Measurements from ENCODE around the gene PRRC2A.

Gene PRRC2A

GRCh38 chr6:31620586-31621319 is at the start of gene PRRC2A:
TSS of gene PRRC2A (plus strand) at chr6:31620715. CDS start at chr6:31622790, 2,075 bp downstream.
- peak in 2 of 3 donors; percentile 91 to 93 for DNase-seq (ENCODE audit: low read depth in 3 of 3, low spot score in 1 of 3)

GRCh38 chr6:31572041-31572911 is 48.2 kb upstream of the PRRC2A start, which contains the start of gene LTA:
TSS of gene LTA (plus strand) at chr6:31572289. CDS start at chr6:31572743, 454 bp downstream.
- peak in 1 of 3 donors; percentile 65 for DNase-seq (ENCODE audit: low read depth in 3 of 3, low spot score in 1 of 3)

DNA sequence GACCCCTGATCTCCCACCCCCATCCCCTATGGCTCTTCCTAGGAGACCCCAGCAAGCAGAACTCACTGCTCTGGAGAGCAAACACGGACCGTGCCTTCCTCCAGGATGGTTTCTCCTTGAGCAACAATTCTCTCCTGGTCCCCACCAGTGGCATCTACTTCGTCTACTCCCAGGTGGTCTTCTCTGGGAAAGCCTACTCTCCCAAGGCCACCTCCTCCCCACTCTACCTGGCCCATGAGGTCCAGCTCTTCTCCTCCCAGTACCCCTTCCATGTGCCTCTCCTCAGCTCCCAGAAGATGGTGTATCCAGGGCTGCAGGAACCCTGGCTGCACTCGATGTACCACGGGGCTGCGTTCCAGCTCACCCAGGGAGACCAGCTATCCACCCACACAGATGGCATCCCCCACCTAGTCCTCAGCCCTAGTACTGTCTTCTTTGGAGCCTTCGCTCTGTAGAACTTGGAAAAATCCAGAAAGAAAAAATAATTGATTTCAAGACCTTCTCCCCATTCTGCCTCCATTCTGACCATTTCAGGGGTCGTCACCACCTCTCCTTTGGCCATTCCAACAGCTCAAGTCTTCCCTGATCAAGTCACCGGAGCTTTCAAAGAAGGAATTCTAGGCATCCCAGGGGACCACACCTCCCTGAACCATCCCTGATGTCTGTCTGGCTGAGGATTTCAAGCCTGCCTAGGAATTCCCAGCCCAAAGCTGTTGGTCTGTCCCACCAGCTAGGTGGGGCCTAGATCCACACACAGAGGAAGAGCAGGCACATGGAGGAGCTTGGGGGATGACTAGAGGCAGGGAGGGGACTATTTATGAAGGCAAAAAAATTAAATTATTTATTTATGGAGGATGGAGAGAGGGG is 47.0 kb upstream of the PRRC2A start:
- no peak for DNase-seq (ENCODE audit: low read depth in 3 of 3, low spot score in 1 of 3)

GRCh38 chr6:31574106-31575061 is 46.1 kb upstream of the PRRC2A start:
- no peak for DNase-seq (ENCODE audit: low read depth in 3 of 3, low spot score in 1 of 3)

- peak; percentile 66 to 84 (median 75) for DNase-seq (ENCODE audit: low read depth in 3 of 3, low spot score in 1 of 3)
Measured at GRCh38 chr6:31575335-31575901, 45.1 kb upstream of the PRRC2A start, which contains the start of gene TNF. TSS of gene TNF (plus strand) at chr6:31575565. CDS start at chr6:31575742, 177 bp downstream.

DNA sequence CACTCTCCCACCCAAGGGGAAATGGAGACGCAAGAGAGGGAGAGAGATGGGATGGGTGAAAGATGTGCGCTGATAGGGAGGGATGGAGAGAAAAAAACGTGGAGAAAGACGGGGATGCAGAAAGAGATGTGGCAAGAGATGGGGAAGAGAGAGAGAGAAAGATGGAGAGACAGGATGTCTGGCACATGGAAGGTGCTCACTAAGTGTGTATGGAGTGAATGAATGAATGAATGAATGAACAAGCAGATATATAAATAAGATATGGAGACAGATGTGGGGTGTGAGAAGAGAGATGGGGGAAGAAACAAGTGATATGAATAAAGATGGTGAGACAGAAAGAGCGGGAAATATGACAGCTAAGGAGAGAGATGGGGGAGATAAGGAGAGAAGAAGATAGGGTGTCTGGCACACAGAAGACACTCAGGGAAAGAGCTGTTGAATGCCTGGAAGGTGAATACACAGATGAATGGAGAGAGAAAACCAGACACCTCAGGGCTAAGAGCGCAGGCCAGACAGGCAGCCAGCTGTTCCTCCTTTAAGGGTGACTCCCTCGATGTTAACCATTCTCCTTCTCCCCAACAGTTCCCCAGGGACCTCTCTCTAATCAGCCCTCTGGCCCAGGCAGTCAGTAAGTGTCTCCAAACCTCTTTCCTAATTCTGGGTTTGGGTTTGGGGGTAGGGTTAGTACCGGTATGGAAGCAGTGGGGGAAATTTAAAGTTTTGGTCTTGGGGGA is 44.4 kb upstream of the PRRC2A start:
- DNase-seq (ENCODE audit: low read depth in 3 of 3, low spot score in 1 of 3) = no peak

GRCh38 chr6:31576897-31577578 is 43.5 kb upstream of the PRRC2A start:
- no peak for DNase-seq (ENCODE audit: low read depth in 3 of 3, low spot score in 1 of 3)

DNA sequence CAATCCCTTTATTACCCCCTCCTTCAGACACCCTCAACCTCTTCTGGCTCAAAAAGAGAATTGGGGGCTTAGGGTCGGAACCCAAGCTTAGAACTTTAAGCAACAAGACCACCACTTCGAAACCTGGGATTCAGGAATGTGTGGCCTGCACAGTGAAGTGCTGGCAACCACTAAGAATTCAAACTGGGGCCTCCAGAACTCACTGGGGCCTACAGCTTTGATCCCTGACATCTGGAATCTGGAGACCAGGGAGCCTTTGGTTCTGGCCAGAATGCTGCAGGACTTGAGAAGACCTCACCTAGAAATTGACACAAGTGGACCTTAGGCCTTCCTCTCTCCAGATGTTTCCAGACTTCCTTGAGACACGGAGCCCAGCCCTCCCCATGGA is 42.9 kb upstream of the PRRC2A start:
- no peak for DNase-seq (ENCODE audit: low read depth in 3 of 3, low spot score in 1 of 3)

DNA sequence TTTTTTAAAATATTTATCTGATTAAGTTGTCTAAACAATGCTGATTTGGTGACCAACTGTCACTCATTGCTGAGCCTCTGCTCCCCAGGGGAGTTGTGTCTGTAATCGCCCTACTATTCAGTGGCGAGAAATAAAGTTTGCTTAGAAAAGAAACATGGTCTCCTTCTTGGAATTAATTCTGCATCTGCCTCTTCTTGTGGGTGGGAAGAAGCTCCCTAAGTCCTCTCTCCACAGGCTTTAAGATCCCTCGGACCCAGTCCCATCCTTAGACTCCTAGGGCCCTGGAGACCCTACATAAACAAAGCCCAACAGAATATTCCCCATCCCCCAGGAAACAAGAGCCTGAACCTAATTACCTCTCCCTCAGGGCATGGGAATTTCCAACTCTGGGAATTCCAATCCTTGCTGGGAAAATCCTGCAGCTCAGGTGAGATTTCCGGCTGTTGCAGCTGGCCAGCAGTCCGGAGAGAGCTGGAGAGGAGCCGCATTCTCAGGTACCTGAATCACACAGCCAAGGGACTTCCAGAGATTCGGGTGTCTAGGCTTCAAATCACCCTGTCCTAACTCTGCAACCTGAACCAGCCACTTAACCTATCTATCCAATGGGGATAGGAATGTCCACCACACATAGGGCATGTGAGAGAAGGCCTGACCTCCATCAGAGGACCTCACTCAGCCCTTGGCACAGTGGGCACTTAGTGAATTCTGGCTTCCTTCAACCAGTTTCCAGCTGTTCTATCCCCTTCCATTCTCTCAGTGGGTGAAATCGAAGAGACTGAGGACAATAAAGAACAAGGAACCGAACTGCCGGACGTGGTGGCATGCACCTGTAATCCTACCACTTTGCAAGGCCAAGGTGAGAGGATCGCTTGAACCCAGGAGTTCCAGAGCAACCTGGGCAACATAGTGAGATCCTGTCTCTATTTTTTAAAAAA is 42.1 kb upstream of the PRRC2A start:
- no peak for DNase-seq (ENCODE audit: low read depth in 3 of 3, low spot score in 1 of 3)

DNA sequence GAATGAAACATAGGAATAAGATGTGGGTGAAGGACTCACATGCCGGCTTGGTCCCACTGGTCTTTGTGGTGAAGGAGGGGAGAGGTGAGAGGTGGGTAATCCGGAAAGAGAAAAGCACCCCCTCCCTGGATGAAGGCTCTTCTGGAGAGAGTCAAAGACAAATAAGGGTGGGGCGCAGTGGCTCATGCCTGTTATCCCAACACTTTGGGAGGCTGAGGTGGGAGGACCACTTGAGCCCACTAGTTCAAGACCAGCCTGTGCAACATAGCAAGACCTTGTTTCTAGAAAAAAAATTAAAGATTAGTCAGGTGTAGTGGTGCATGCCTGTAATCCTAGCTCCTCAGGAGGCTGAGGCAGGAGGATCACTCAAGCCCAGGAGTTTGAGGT is 41.4 kb upstream of the PRRC2A start:
- no peak for DNase-seq (ENCODE audit: low read depth in 3 of 3, low spot score in 1 of 3)

- DNase-seq (ENCODE audit: low read depth in 3 of 3, low spot score in 1 of 3) = no peak
Measured at GRCh38 chr6:31579546-31580437, 40.7 kb upstream of the PRRC2A start.

GRCh38 chr6:31580438-31580740 is 40.1 kb upstream of the PRRC2A start:
- DNase-seq (ENCODE audit: low read depth in 3 of 3, low spot score in 1 of 3) = no peak

GRCh38 chr6:31580807-31581433 is 39.6 kb upstream of the PRRC2A start:
- peak in 2 of 3 donors; percentile 86 to 92 for DNase-seq (ENCODE audit: low read depth in 3 of 3, low spot score in 1 of 3)

- DNase-seq (ENCODE audit: low read depth in 3 of 3, low spot score in 1 of 3) = no peak
Measured at GRCh38 chr6:31581434-31582229, 38.9 kb upstream of the PRRC2A start.

- DNase-seq (ENCODE audit: low read depth in 3 of 3, low spot score in 1 of 3) = peak in 2 of 3 donors; percentile 71 to 74
Measured at GRCh38 chr6:31582230-31582643, 38.3 kb upstream of the PRRC2A start, which contains the start of gene LTB. TSS of gene LTB (minus strand) at chr6:31582424. CDS start at chr6:31582417, 7 bp downstream.
